Testis (tissue), 3 donors: Measurements from ENCODE around the gene SMARCC2. TPM values are rescaled to one million over a fixed set of nuclear protein-coding genes. Genes with fewer than 3 reads are reported as not detected.
"Not testable (repeated sequence)": the region's sequence is repeated elsewhere in the genome, so short reads cannot be mapped to it uniquely, and the experiment has no call there.

Experiments used
- DNase-seq: peaks from one replicate; pipeline ENCODE4 v3.0.0-alpha.2; 2019
- H3K27ac ChIP-seq, 2 donors: fragments of 200-600 bp; sonication (generic); one replicate each; pipeline ENCODE4 v1.5.1; 2019
- H3K27me3 ChIP-seq: fragments of 200-600 bp; sonication (generic); one replicate; pipeline ENCODE4 v1.5.1; 2019
- H3K36me3 ChIP-seq: fragments of 200-600 bp; sonication (generic); one replicate; pipeline ENCODE4 v1.5.1; 2017; ENCODE audit warnings: low read depth; ENCODE audit errors: missing control alignments
- H3K4me1 ChIP-seq: fragments of 200-600 bp; sonication (generic); one replicate; pipeline ENCODE4 v1.5.1; 2019
- H3K4me3 ChIP-seq, 2 donors: fragments of 200-600 bp; sonication (generic); one replicate each; pipeline ENCODE4 v1.5.1; 2017 to 2019
- H3K9me3 ChIP-seq: fragments of 200-600 bp; sonication (generic); one replicate; pipeline ENCODE4 v1.5.1; 2017
- CTCF ChIP-seq, 3 experiments: fragments of 450-650 bp in 2 of 3; fragments of 200-600 bp in 1 of 3; sonication (generic) in 1 of 3; IDR thresholded peaks; one replicate each; pipeline ENCODE4 v1.5.1; 2016 to 2019; ENCODE audit warnings: antibody characterized with exemption in 3 of 3, mild to moderate bottlenecking in 2 of 3, moderate library complexity in 1 of 3
- POLR2A ChIP-seq: fragments of 450-650 bp; IDR thresholded peaks from one replicate; pipeline ENCODE4 v1.6.1; 2017; ENCODE audit warnings: antibody characterized with exemption, mild to moderate bottlenecking, moderate library complexity
- WGBS, 2 donors: methylation state at CpG; one replicate each; pipeline ENCODE4 v1.1.5; 2018; 5-methylcytosine and 5-hydroxymethylcytosine counted together
- intact Hi-C: fragments of 100-400 bp; cut with DNase I; formaldehyde crosslinking; loops from one replicate; pipeline ENCODE4 v1.15.1; 2023; ENCODE audit warnings: low total_unique reads
- polyA plus RNA-seq: library from polyadenylated mRNA; stranded (reverse); fragments of 350-450 nt; fragmentation: Illumina TruSeq; extraction: RNeasy Lipid Tissue Mini Kit (QIAGEN cat#74804); gene quantifications from one replicate; pipeline ENCODE4 v1.2.3, GENCODE V29; 2014; ENCODE audit warnings: low read depth, low replicate concordance; ENCODE audit not compliant: insufficient read depth
- total RNA-seq, 2 donors: library from RNA; depleted of rRNA; stranded (reverse); fragments of >200 nt; gene quantifications; one replicate each; pipeline ENCODE4 v1.2.3, GENCODE V29; 2016

The SMARCC2 gene
- total and polyA plus RNA-seq, 3 donors from 2014 or later: 69.5 to 148 (median 106) TPM

GRCh38 chr12:56198836-56199235 is 9.6 kb upstream of the SMARCC2 start:
- intact Hi-C loops: no loop called here
- H3K36me3 ChIP-seq: no peaks in the 10 kb centered on the region
- no peak overlapping the region for H3K4me3 ChIP-seq
- DNase-seq: no peak
- TF ChIP-seq POLR2A: no peak
- TF ChIP-seq CTCF (IDR thresholded peaks at IDR 0.05): no peak
- H3K9me3 ChIP-seq: no peaks in the 10 kb centered on the region
- H3K27ac ChIP-seq: no peak overlapping the region
- WGBS, 2 donors: 61 to 67% methylated on average over 1 of the region's 1 CpG
- no peaks in the 10 kb centered on the region for H3K27me3 ChIP-seq
- no peaks in the 10 kb centered on the region for H3K4me1 ChIP-seq

- H3K4me1 ChIP-seq: no peaks in the 10 kb centered on the region
- no peaks in the 10 kb centered on the region for H3K36me3 ChIP-seq
- no peak for DNase-seq
- H3K9me3 ChIP-seq: no peaks in the 10 kb centered on the region
- WGBS, 2 donors: 86 to 93% methylated on average over 9 of the region's 9 CpGs
- H3K4me3 ChIP-seq: no peak overlapping the region
- no peaks in the 10 kb centered on the region for H3K27me3 ChIP-seq
- H3K27ac ChIP-seq: no peak overlapping the region
- intact Hi-C loops: no loop called here
- no peak for TF ChIP-seq POLR2A
- TF ChIP-seq CTCF (IDR thresholded peaks at IDR 0.05): no peak
These were observed 8.8 kb upstream of the SMARCC2 start for GRCh38 chr12:56197921-56198635.

GRCh38 chr12:56196818-56197550 is 7.7 kb upstream of the SMARCC2 start:
- H3K9me3 ChIP-seq, H3K27ac ChIP-seq, H3K4me1 ChIP-seq, H3K36me3 ChIP-seq, intact Hi-C loops, DNase-seq, H3K27me3 ChIP-seq, H3K4me3 ChIP-seq: not testable (repeated sequence)
- WGBS, 2 donors: 75 to 76% methylated on average over 11 of the region's 11 CpGs

GRCh38 chr12:56193025-56193578 is 3.8 kb upstream of the SMARCC2 start:
- peaks cover 8% of the 10 kb centered on the region for H3K4me1 ChIP-seq
- DNase-seq: peak; percentile 91
- intact Hi-C loops: no loop called here

More at GRCh38 chr12:56193025-56193578, 3.8 kb upstream of the SMARCC2 start:
- TF ChIP-seq CTCF (IDR thresholded peaks at IDR 0.05): peak; percentile 76 to 92 (median 85)
- TF ChIP-seq POLR2A: no peak
- 66 to 77% methylated on average over 1 of the region's 1 CpG for WGBS, 2 donors
- Histone ChIP-seq H3K4me3 (no peak overlapping the region), H3K36me3 (no peaks in the 10 kb centered on the region), H3K27ac (no peak overlapping the region), H3K27me3 (no peaks in the 10 kb centered on the region), H3K9me3 (no peaks in the 10 kb centered on the region)
